NOMO-1 treated with dmso at 0.1 percent for 144 hours (cell line): ENCODE measurements around the gene PRSS53.

ENCODE experiments used
- DNase-seq: peaks from one replicate; lab custom pipeline; 2025; ENCODE audit not compliant: unreplicated experiment; lab: John Stamatoyannopoulos, UW

PRSS53 gene

GRCh38 chr16:31094424-31095120, 5.8 kb upstream of the PRSS53 start, which contains the start of gene VKORC1:
Gene VKORC1 (minus strand): TSS chr16:31094797. CDS start chr16:31094729, 68 bp downstream.
- DNase-seq: peak; percentile 98

- no peak for DNase-seq
Measured at GRCh38 chr16:31094088-31094423, 5.3 kb upstream of the PRSS53 start.

- DNase-seq: no peak
Measured at GRCh38 chr16:31093132-31093703, 4.5 kb upstream of the PRSS53 start.

- DNase-seq: no peak
Measured at GRCh38 chr16:31092330-31092729, 3.6 kb upstream of the PRSS53 start.

- no peak for DNase-seq
Measured at GRCh38 chr16:31090540-31090939, 1.8 kb upstream of the PRSS53 start.

- no peak for DNase-seq
Measured at GRCh38 chr16:31089199-31089598, 456 bp upstream of the PRSS53 start.

- DNase-seq: no peak
Measured at GRCh38 chr16:31087971-31088370, 772 bp downstream of the PRSS53 start.

- DNase-seq: no peak
Measured at GRCh38 chr16:31087481-31087880, 1.3 kb downstream of the PRSS53 start.

GRCh38 chr16:31086629-31086906, 2.2 kb downstream of the PRSS53 start:
- DNase-seq: no peak

- DNase-seq: no peak
Measured at GRCh38 chr16:31085873-31086628, 2.7 kb downstream of the PRSS53 start.

- DNase-seq: no peak
Measured at GRCh38 chr16:31085411-31085810, 3.3 kb downstream of the PRSS53 start.

GRCh38 chr16:31084584-31085302, 4.0 kb downstream of the PRSS53 start:
- DNase-seq: no peak

GRCh38 chr16:31083981-31084380, 4.8 kb downstream of the PRSS53 start:
- no peak for DNase-seq

- DNase-seq: no peak
Measured at GRCh38 chr16:31083556-31083955, 5.2 kb downstream of the PRSS53 start.

- no peak for DNase-seq
Measured at GRCh38 chr16:31083081-31083480, 5.7 kb downstream of the PRSS53 start.

- no peak for DNase-seq
Measured at GRCh38 chr16:31082368-31083045, 6.2 kb downstream of the PRSS53 start.

GRCh38 chr16:31081428-31082351, 7.1 kb downstream of the PRSS53 start:
- DNase-seq: no peak

- no peak for DNase-seq
Measured at GRCh38 chr16:31080756-31081419, 7.9 kb downstream of the PRSS53 start.

GRCh38 chr16:31080035-31080629, 8.6 kb downstream of the PRSS53 start:
- DNase-seq: no peak
